Tibial artery (tissue), 4 donors: ENCODE measurements around the gene SMG1.

Experiments
- DNase-seq, 2 donors: peaks; one replicate each; pipeline ENCODE4 v3.0.0-alpha.2; 2019
- H3K27ac ChIP-seq, 2 donors: fragments of 200-600 bp; sonication (generic) in 1 of 2; 1 replicate in 1 of 2; 2 replicates in 1 of 2; pipeline ENCODE4 v1.5.1; 2018 to 2019; ENCODE audit warnings: mild to moderate bottlenecking in 1 of 2
- H3K27me3 ChIP-seq, 2 donors: fragments of 200-600 bp; sonication (generic) in 1 of 2; one replicate each; pipeline versions ENCODE4 v1.5.1 to v1.6.0; 2016 to 2019
- H3K36me3 ChIP-seq, 3 donors: fragments of 200-600 bp; sonication (generic) in 2 of 3; one replicate each; pipeline ENCODE4 v1.5.1; 2016 to 2019; ENCODE audit warnings: mild to moderate bottlenecking in 2 of 3
- H3K4me1 ChIP-seq, 4 donors: fragments of 200-600 bp; sonication (generic) in 2 of 4; 1 replicate in 3 of 4; 2 replicates in 1 of 4; pipeline ENCODE4 v1.5.1; 2016 to 2019
- H3K4me3 ChIP-seq, 2 donors: fragments of 200-600 bp; sonication (generic) in 1 of 2; 1 replicate in 1 of 2; 2 replicates in 1 of 2; pipeline ENCODE4 v1.5.1; 2018 to 2019; ENCODE audit warnings: mild to moderate bottlenecking in 2 of 2
- H3K9me3 ChIP-seq, 3 donors: fragments of 200-600 bp; sonication (generic) in 1 of 3; one replicate each; pipeline ENCODE4 v1.5.1; 2016 to 2019
- intact Hi-C: fragments of 100-400 bp; cut with DNase I; formaldehyde crosslinking; loops from one replicate; pipeline ENCODE4 v1.15.0; 2023; ENCODE audit warnings: low total_unique reads
- TF ChIP-seq, protein P1 (sequence below), 2 experiments: fragments of 200-600 bp in 1 of 2; fragments of 450-650 bp in 1 of 2; IDR thresholded peaks; one replicate each; pipeline ENCODE4 v1.5.1; 2017 to 2019; ENCODE audit warnings: antibody characterized with exemption in 2 of 2, mild to moderate bottlenecking in 1 of 2, moderate library complexity in 1 of 2

The SMG1 gene

DNA sequence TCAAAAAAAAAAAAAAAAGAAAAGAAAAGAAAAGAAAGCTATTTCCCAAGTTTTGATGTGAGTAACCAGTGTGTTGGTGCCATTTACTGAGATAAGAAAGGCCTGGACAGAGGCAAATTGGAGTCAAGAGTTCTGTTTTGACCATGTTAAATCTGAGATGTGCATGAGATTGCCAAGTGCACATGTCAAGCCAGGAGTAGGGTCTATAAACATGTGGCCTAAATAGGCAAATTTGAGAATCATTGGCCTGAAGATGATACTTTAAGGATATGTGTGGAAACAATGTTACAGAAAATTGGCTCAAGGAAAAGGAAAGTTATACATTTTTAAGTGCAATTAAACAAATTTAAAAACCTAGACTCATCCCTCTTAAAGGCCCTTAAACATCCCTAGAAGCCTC, 15.3 kb upstream of the SMG1 start:
- no peak for DNase-seq
- H3K4me3 ChIP-seq: no peak overlapping the region
- H3K27me3 ChIP-seq: no peaks in the 10 kb centered on the region
- H3K36me3 ChIP-seq: no peaks in the 10 kb centered on the region
- H3K27ac ChIP-seq: no peak overlapping the region
- intact Hi-C loops: no loop called here
- H3K9me3 ChIP-seq: no peaks in the 10 kb centered on the region
- H3K4me1 ChIP-seq: peaks cover 0 to 6% (median 1%) of the 10 kb centered on the region in 4 donors
- TF ChIP-seq, protein P1, sequence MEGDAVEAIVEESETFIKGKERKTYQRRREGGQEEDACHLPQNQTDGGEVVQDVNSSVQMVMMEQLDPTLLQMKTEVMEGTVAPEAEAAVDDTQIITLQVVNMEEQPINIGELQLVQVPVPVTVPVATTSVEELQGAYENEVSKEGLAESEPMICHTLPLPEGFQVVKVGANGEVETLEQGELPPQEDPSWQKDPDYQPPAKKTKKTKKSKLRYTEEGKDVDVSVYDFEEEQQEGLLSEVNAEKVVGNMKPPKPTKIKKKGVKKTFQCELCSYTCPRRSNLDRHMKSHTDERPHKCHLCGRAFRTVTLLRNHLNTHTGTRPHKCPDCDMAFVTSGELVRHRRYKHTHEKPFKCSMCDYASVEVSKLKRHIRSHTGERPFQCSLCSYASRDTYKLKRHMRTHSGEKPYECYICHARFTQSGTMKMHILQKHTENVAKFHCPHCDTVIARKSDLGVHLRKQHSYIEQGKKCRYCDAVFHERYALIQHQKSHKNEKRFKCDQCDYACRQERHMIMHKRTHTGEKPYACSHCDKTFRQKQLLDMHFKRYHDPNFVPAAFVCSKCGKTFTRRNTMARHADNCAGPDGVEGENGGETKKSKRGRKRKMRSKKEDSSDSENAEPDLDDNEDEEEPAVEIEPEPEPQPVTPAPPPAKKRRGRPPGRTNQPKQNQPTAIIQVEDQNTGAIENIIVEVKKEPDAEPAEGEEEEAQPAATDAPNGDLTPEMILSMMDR (IDR thresholded peaks at IDR 0.05): no peak

DNA sequence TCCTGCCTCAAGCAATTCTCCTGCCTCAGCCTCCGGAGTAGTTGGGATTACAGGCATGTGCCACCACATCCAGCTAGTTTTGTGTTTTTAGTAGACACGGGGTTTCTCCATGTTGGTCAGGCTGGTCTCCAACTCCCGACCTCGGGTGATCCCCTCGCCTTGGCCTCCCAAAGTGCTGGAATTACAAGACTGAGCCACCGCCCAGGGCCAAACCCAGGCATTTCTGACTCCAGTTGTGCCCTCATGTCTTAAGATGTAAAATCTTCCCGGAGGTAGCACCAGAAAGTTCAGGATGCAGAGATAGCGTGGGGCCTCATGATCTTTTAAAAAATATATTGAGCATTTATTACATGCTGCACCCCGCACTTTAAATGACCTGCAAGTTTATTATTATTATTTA, 12.8 kb upstream of the SMG1 start:
- H3K27ac ChIP-seq: no peak overlapping the region
- no peaks in the 10 kb centered on the region for H3K4me1 ChIP-seq
- no peaks in the 10 kb centered on the region for H3K36me3 ChIP-seq
- H3K4me3 ChIP-seq: no peak overlapping the region
- TF ChIP-seq, protein P1 (IDR thresholded peaks at IDR 0.05): no peak
- no peaks in the 10 kb centered on the region for H3K9me3 ChIP-seq
- DNase-seq: no peak
- H3K27me3 ChIP-seq: no peaks in the 10 kb centered on the region
- intact Hi-C loops: no loop called here

DNA sequence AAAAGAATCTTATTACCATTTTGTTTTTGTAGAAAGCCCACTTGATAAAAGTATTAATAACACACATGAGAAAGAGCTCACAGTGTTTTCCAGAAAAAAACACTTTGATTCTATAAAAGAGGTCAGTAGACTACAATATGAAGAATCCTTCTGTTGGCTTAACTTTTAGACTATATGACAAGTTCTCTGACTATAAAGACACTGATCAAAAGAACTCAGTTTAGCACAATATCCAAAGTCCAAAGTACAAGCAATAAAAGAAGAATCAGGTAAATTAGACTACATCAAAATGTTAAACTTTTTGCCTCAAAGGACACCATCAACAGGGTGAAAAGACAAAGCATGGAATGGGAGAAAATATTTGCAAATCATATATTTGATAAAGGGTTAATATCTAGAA, 11.2 kb upstream of the SMG1 start:
- Histone ChIP-seq H3K36me3 (no peaks in the 10 kb centered on the region), H3K4me3 (no peak overlapping the region), H3K27me3 (no peaks in the 10 kb centered on the region), H3K27ac (no peak overlapping the region), H3K9me3 (no peaks in the 10 kb centered on the region), H3K4me1 (peaks cover 0 to 12% (median 6%) of the 10 kb centered on the region in 4 donors)
- TF ChIP-seq, protein P1 (IDR thresholded peaks at IDR 0.05): no peak
- DNase-seq: no peak
- intact Hi-C loops: no loop called here

DNA sequence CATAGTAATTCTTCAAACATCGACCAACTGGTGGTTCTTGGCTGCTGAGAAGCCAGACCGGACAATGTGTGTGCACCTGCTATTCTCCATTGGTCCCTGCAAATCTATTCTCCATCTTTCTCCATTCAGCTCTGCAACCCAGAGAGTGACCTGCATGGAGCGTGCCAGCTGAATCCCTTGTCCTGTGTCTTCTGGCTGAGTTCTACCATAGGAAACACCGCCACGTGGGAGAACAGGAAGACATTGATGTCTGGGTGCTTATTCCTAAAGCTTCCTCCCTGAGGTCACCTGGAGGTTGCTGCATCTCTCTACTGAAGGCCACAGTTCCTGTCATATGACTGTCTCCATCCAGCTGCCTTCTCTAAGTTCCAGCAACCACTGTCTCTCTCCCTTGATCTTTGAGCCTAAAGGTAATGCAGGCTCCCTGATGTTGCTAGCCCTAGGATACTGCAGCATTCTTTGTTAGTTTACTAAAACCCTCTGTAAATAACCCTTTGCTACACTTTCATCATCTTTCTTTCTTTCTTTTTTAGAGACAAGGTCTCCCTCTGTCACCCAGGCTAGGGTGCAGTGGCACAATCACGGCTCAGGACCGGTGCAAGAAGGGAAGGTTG, 10.6 kb upstream of the SMG1 start:
- no peaks in the 10 kb centered on the region for H3K36me3 ChIP-seq
- H3K4me3 ChIP-seq: no peak overlapping the region
- DNase-seq: no peak
- intact Hi-C loops: no loop called here
- no peaks in the 10 kb centered on the region for H3K27me3 ChIP-seq
- H3K27ac ChIP-seq: no peak overlapping the region
- TF ChIP-seq, protein P1 (IDR thresholded peaks at IDR 0.05): no peak
- H3K4me1 ChIP-seq: peaks cover 0 to 18% (median 10%) of the 10 kb centered on the region in 4 donors
- H3K9me3 ChIP-seq: no peaks in the 10 kb centered on the region

DNA sequence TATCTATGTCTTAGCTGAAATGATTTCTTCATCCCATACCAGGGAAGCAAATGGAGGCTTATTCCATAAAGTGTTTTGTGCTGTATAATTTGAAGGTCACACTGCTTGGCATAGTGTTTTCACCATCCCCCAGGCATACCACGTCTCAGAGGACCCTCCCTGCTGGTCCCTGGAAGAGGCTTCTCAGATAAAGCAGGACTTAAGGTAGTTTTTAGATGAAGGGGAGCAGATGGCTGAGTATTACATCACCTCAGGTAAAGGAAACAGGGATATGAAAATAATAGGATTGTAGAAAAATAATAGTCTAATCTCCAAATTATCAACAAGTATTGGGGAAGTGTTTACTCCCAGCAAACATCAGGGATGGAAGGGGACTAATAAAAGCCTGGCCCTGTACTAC, 7.3 kb upstream of the SMG1 start:
- Histone ChIP-seq H3K9me3 (no peaks in the 10 kb centered on the region), H3K4me3 (no peak overlapping the region), H3K36me3 (no peaks in the 10 kb centered on the region), H3K27ac (peak overlapping the region; percentile 76 to 85), H3K4me1 (peaks cover 0 to 27% (median 14%) of the 10 kb centered on the region in 4 donors), H3K27me3 (no peaks in the 10 kb centered on the region)
- TF ChIP-seq, protein P1 (IDR thresholded peaks at IDR 0.05): no peak
- intact Hi-C loops: no loop called here
- DNase-seq: no peak
